Measurements from ENCODE around the gene SRSF1. TPM values are rescaled to one million over a fixed set of nuclear protein-coding genes. Genes with fewer than 3 reads are reported as not detected.
A peak's percentile ranks its signal among the peaks of the same experiment; 100 is the strongest.

The SRSF1 gene
- polyA plus RNA-seq, 2 of the 4 experiments (the other 2 are of a cell fraction) = 364 to 490 TPM

DNA sequence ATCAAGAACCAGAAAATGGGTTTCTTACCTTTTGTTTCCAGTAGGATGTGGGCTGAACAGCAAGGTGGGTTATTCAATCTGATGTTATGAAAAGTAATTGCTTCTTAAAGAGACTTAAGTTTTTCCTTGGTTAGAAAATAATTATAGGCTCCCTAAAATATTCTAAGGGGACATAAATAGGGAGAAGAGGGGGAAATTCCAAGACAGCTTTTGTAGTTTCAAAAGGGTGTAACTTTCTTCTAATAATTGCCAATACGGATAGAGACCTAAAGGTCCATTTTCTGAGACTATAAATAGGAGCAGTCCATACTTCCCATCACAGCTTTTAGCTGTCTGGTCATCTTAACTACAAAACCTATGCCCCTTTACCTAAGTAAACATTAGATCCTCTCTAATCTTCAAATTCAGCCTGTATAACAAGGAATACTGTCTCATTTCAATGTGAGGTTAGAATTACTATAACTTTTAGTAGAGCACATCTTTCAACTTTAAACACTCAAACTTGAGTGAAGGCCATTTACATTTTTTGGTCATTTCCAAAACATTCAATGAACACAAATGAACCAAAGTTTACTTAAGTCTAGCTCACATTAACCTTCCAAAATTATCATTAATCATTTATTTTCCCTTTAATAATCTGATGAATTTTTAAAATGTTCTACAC is 5.5 kb downstream of the SRSF1 start:
- DNase-seq (ENCODE audit: low read depth in 1 of 2, low spot score in 1 of 2) (no peak), ATAC-seq (no peak), FAIRE-seq (no peak)
- Histone ChIP-seq H3K4me3 (no peak overlapping the region), H3K9me3 (no peaks in the 10 kb centered on the region), H3K4me2 (peak overlapping the region; percentile 89), H3K27ac (no peak overlapping the region), H3K4me1 (peaks cover 63% of the 10 kb centered on the region)
- POLR2A ChIA-PET = interaction anchor here (0.7 to 3.6 kb wide), 3 partner anchors 54 to 146 kb away, joined by 3 to 16 read pairs (median 8); no protein-coding TSS in a partner anchor
- CTCF ChIA-PET = interaction anchor here (0.6 to 26.3 kb wide), 11 partner anchors 7 to 1026 kb away, joined by 3 to 1377 read pairs (median 12); partner anchors contain the start of genes CUEDC1, MRPS23 and VEZF1
- TF ChIP-seq NR3C1 (IDR thresholded peaks at IDR 0.05) (no peak), HDAC2 (IDR thresholded peaks at IDR 0.05) (no peak), KDM5A (IDR thresholded peaks at IDR 0.05) (no peak), RAD21 (conservative IDR thresholded peaks at IDR 0.05 in 1 of 2, IDR thresholded peaks at IDR 0.05 in 1 of 2) (no peak), TFCP2L1 (CRISPR knock-in tag; IDR thresholded peaks at IDR 0.05) (peak; percentile 15; the same call in 1 of the 2 replicates), ZFP36 (IDR thresholded peaks at IDR 0.05; ENCODE audit: borderline replicate concordance, partially characterized antibody) (no peak), HEYL (CRISPR knock-in tag; IDR thresholded peaks at IDR 0.05) (no peak), CBX8 (IDR thresholded peaks at IDR 0.05) (no peak), RCOR1 (IDR thresholded peaks at IDR 0.05; ENCODE audit: low read depth, low read length) (no peak), FOSL2 (IDR thresholded peaks at IDR 0.05) (no peak), FOSL2 (CRISPR knock-in tag; IDR thresholded peaks at IDR 0.05) (no peak), ZC3H11A (IDR thresholded peaks at IDR 0.05) (no peak), JUNB (IDR thresholded peaks at IDR 0.05) (no peak; the same call in 1 of the 2 replicates), RARB (CRISPR knock-in tag; IDR thresholded peaks at IDR 0.05) (peak; percentile 35; the same call in 1 of the 2 replicates), HOXA7 (CRISPR knock-in tag; IDR thresholded peaks at IDR 0.05) (peak; percentile 92), NFE2L2 (conservative IDR thresholded peaks at IDR 0.05; ENCODE audit: low read length) (no peak), EP300 (IDR thresholded peaks at IDR 0.05) (no peak), ZNF302 (CRISPR knock-in tag; IDR thresholded peaks at IDR 0.05) (no peak), MAZ (IDR thresholded peaks at IDR 0.05; ENCODE audit: borderline replicate concordance, low read depth, low read length) (no peak), EHMT2 (IDR thresholded peaks at IDR 0.05; ENCODE audit: low read depth) (no peak), NPAS2 (CRISPR knock-in tag; IDR thresholded peaks at IDR 0.05; ENCODE audit: borderline replicate concordance) (no peak), POLR2A (IDR thresholded peaks at IDR 0.05; ENCODE audit: low read length) (no peak), ESRRA (IDR thresholded peaks at IDR 0.05; ENCODE audit: borderline replicate concordance, low read length) (no peak), BHLHE40 (IDR thresholded peaks at IDR 0.05; ENCODE audit: low read depth, low read length) (no peak), RNF2 (IDR thresholded peaks at IDR 0.05; ENCODE audit: borderline replicate concordance, low read depth) (no peak)
- TF ChIP-seq, protein P1, sequence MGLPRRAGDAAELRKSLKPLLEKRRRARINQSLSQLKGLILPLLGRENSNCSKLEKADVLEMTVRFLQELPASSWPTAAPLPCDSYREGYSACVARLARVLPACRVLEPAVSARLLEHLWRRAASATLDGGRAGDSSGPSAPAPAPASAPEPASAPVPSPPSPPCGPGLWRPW (IDR thresholded peaks at IDR 0.05) = no peak
- TF ChIP-seq, protein P2, sequence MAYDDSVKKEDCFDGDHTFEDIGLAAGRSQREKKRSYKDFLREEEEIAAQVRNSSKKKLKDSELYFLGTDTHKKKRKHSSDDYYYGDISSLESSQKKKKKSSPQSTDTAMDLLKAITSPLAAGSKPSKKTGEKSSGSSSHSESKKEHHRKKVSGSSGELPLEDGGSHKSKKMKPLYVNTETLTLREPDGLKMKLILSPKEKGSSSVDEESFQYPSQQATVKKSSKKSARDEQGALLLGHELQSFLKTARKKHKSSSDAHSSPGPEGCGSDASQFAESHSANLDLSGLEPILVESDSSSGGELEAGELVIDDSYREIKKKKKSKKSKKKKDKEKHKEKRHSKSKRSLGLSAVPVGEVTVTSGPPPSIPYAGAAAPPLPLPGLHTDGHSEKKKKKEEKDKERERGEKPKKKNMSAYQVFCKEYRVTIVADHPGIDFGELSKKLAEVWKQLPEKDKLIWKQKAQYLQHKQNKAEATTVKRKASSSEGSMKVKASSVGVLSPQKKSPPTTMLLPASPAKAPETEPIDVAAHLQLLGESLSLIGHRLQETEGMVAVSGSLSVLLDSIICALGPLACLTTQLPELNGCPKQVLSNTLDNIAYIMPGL (CRISPR knock-in tag; IDR thresholded peaks at IDR 0.05; ENCODE audit: borderline replicate concordance) = peak; percentile 77; the same call in 1 of the 2 replicates
- TF ChIP-seq, protein P3, sequence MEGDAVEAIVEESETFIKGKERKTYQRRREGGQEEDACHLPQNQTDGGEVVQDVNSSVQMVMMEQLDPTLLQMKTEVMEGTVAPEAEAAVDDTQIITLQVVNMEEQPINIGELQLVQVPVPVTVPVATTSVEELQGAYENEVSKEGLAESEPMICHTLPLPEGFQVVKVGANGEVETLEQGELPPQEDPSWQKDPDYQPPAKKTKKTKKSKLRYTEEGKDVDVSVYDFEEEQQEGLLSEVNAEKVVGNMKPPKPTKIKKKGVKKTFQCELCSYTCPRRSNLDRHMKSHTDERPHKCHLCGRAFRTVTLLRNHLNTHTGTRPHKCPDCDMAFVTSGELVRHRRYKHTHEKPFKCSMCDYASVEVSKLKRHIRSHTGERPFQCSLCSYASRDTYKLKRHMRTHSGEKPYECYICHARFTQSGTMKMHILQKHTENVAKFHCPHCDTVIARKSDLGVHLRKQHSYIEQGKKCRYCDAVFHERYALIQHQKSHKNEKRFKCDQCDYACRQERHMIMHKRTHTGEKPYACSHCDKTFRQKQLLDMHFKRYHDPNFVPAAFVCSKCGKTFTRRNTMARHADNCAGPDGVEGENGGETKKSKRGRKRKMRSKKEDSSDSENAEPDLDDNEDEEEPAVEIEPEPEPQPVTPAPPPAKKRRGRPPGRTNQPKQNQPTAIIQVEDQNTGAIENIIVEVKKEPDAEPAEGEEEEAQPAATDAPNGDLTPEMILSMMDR (IDR thresholded peaks at IDR 0.05) = no peak
- TF ChIP-seq, protein P4, sequence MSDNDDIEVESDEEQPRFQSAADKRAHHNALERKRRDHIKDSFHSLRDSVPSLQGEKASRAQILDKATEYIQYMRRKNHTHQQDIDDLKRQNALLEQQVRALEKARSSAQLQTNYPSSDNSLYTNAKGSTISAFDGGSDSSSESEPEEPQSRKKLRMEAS (IDR thresholded peaks at IDR 0.05) = no peak
- TF ChIP-seq, protein P5, sequence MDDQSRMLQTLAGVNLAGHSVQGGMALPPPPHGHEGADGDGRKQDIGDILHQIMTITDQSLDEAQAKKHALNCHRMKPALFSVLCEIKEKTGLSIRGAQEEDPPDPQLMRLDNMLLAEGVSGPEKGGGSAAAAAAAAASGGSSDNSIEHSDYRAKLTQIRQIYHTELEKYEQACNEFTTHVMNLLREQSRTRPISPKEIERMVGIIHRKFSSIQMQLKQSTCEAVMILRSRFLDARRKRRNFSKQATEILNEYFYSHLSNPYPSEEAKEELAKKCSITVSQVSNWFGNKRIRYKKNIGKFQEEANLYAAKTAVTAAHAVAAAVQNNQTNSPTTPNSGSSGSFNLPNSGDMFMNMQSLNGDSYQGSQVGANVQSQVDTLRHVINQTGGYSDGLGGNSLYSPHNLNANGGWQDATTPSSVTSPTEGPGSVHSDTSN (IDR thresholded peaks at IDR 0.05) = no peak
- TF ChIP-seq, protein P6, sequence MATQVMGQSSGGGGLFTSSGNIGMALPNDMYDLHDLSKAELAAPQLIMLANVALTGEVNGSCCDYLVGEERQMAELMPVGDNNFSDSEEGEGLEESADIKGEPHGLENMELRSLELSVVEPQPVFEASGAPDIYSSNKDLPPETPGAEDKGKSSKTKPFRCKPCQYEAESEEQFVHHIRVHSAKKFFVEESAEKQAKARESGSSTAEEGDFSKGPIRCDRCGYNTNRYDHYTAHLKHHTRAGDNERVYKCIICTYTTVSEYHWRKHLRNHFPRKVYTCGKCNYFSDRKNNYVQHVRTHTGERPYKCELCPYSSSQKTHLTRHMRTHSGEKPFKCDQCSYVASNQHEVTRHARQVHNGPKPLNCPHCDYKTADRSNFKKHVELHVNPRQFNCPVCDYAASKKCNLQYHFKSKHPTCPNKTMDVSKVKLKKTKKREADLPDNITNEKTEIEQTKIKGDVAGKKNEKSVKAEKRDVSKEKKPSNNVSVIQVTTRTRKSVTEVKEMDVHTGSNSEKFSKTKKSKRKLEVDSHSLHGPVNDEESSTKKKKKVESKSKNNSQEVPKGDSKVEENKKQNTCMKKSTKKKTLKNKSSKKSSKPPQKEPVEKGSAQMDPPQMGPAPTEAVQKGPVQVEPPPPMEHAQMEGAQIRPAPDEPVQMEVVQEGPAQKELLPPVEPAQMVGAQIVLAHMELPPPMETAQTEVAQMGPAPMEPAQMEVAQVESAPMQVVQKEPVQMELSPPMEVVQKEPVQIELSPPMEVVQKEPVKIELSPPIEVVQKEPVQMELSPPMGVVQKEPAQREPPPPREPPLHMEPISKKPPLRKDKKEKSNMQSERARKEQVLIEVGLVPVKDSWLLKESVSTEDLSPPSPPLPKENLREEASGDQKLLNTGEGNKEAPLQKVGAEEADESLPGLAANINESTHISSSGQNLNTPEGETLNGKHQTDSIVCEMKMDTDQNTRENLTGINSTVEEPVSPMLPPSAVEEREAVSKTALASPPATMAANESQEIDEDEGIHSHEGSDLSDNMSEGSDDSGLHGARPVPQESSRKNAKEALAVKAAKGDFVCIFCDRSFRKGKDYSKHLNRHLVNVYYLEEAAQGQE (IDR thresholded peaks at IDR 0.05) = 0 out of 2 replicates have a peak, but pooled peaks have one; percentile 34
- WGBS (ENCODE audit: missing lambda C conversion rate) = 28% methylated on average over 1 of the region's 1 CpG
